D721Med (cell line): ENCODE measurements around the gene SPECC1.

Source experiments
- DNase-seq: peaks from one replicate; pipeline ENCODE4 v3.0.0; 2011; ENCODE audit warnings: low spot score; ENCODE audit not compliant: insufficient read length
- FAIRE-seq: peaks from 2 replicates; lab custom pipeline; 2011; peaks lifted over from hg19 to GRCh38; lab: Jason Lieb, UNC
- CTCF ChIP-seq: IDR thresholded peaks from 2 replicates; pipeline ENCODE4 v1.5.1; 2012; ENCODE audit warnings: mild to moderate bottlenecking, control low read depth; ENCODE audit not compliant: insufficient read depth; ENCODE audit errors: missing control alignments

SPECC1 gene

GRCh38 chr17:20171741-20172365 lies 162.7 kb downstream of the SPECC1 start:
- DNase-seq (no peak), FAIRE-seq (no peak)
- no peak for TF ChIP-seq CTCF

- FAIRE-seq: no peak
- no peak for DNase-seq
- TF ChIP-seq CTCF: no peak
Observed at GRCh38 chr17:20172376-20172775, 163.2 kb downstream of the SPECC1 start.

GRCh38 chr17:20173091-20173490 lies 163.9 kb downstream of the SPECC1 start:
- DNase-seq: no peak
- FAIRE-seq: no peak
- TF ChIP-seq CTCF: no peak

GRCh38 chr17:20174588-20175265 lies 165.6 kb downstream of the SPECC1 start:
- no peak for DNase-seq
- TF ChIP-seq CTCF: no peak
- FAIRE-seq: no peak

GRCh38 chr17:20179041-20179440 lies 169.9 kb downstream of the SPECC1 start:
- DNase-seq (no peak), FAIRE-seq (no peak)
- TF ChIP-seq CTCF: no peak

- FAIRE-seq (no peak), DNase-seq (no peak)
- TF ChIP-seq CTCF: no peak
Observed at GRCh38 chr17:20180661-20181060, 171.5 kb downstream of the SPECC1 start.

- no peak for TF ChIP-seq CTCF
- no peak for DNase-seq
- FAIRE-seq: no peak
Observed at GRCh38 chr17:20184181-20184580, 175.0 kb downstream of the SPECC1 start.
